Measurements from ENCODE around the gene SCEL. TPM values are rescaled to one million over a fixed set of nuclear protein-coding genes. Genes with fewer than 3 reads are reported as not detected.
A peak's percentile ranks its signal among the peaks of the same experiment; 100 is the strongest.

SCEL gene
- total and polyA plus RNA-seq, 2 donors = 1.1 to 8.6 TPM

DNA sequence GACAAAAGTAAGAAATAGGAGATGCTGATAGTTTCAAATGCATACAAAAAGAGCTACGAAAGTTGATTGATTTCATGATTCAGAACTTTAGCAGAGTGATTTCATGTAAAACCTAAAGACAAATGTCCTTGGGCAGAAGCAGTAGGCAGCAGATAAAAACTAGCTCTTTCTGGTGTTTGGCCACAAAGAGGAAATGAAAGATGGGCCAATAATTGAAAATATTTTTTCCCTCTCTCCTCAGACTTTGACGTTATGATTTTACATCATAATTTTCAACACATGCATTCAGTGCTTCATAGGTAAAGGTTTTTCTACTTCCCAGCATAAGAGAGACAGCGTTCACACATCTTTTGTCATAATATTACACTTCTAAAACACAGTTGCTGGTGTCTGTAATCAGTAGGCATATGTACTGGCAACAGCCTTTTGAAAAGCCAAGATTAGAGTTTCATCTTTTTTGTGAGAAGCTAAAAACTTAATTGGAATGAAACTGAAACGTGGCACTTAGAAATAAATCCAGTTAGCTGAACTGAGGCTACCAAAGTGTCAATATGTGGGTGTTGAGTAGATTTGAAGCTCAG, 9.3 kb downstream of the SCEL start:
- Histone ChIP-seq H3K36me3 (ENCODE audit: control insufficient read depth in 2 of 2, insufficient read depth in 2 of 2, low read length in 1 of 2) (no peaks in the 10 kb centered on the region), H3K27me3 (ENCODE audit: control insufficient read depth in 2 of 2, insufficient read depth in 1 of 2, low read length in 1 of 2) (no peaks in the 10 kb centered on the region), H3K4me3 (ENCODE audit: low read length in 2 of 2) (no peak overlapping the region), H3K27ac (ENCODE audit: low read depth in 1 of 2, low read length in 1 of 2) (no peak overlapping the region), H3K9me3 (ENCODE audit: control insufficient read depth in 2 of 2, insufficient read depth in 1 of 2, low read length in 1 of 2) (no peaks in the 10 kb centered on the region), H3K4me1 (ENCODE audit: control insufficient read depth in 2 of 2, insufficient read depth in 2 of 2, low read length in 2 of 2) (no peaks in the 10 kb centered on the region)
- no peak for DNase-seq (ENCODE audit: low read depth in 6 of 9, low spot score in 9 of 9)
- WGBS = 86% methylated on average over 4 of the region's 4 CpGs

GRCh38 chr13:77545626-77546412, 10.3 kb downstream of the SCEL start:
- DNase-seq (ENCODE audit: low read depth in 6 of 9, low spot score in 9 of 9) = no peak
- no peak overlapping the region for H3K4me3 ChIP-seq (ENCODE audit: low read length in 2 of 2)
- H3K36me3 ChIP-seq (ENCODE audit: control insufficient read depth in 2 of 2, insufficient read depth in 2 of 2, low read length in 1 of 2) = no peaks in the 10 kb centered on the region
- H3K4me1 ChIP-seq (ENCODE audit: control insufficient read depth in 2 of 2, insufficient read depth in 2 of 2, low read length in 2 of 2) = no peaks in the 10 kb centered on the region
- H3K27ac ChIP-seq (ENCODE audit: low read depth in 1 of 2, low read length in 1 of 2) = no peak overlapping the region
- no peaks in the 10 kb centered on the region for H3K27me3 ChIP-seq (ENCODE audit: control insufficient read depth in 2 of 2, insufficient read depth in 1 of 2, low read length in 1 of 2)
- no peaks in the 10 kb centered on the region for H3K9me3 ChIP-seq (ENCODE audit: control insufficient read depth in 2 of 2, insufficient read depth in 1 of 2, low read length in 1 of 2)
- WGBS = 83% methylated on average over 3 of the region's 3 CpGs

DNA sequence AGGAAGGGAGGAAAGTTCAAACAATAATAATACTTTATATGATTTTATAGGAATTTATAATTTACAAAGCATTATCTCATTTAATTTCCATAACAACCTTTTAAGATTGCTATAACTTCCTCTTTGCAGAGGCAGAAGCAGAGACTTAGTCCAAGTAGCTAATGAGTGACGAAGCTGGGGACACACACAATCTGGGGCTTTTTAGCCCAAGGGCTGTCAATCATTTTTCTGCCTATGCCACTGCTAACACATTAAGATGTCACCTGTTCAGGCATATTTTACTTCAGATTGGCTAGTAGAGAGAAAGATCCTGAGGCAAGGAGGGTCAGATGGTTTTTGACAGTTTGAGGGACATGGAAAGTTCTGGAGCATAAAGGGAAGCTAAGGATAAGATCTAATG, 12.6 kb downstream of the SCEL start:
- no peak for DNase-seq (ENCODE audit: low read depth in 6 of 9, low spot score in 9 of 9)
- H3K27ac ChIP-seq (ENCODE audit: low read depth in 1 of 2, low read length in 1 of 2) = no peak overlapping the region
- H3K4me3 ChIP-seq (ENCODE audit: low read length in 2 of 2) = no peak overlapping the region
- H3K4me1 ChIP-seq (ENCODE audit: control insufficient read depth in 2 of 2, insufficient read depth in 2 of 2, low read length in 2 of 2) = no peaks in the 10 kb centered on the region
- no peaks in the 10 kb centered on the region for H3K9me3 ChIP-seq (ENCODE audit: control insufficient read depth in 2 of 2, insufficient read depth in 1 of 2, low read length in 1 of 2)
- no peaks in the 10 kb centered on the region for H3K27me3 ChIP-seq (ENCODE audit: control insufficient read depth in 2 of 2, insufficient read depth in 1 of 2, low read length in 1 of 2)
- WGBS = 90% methylated on average over 1 of the region's 1 CpG
- H3K36me3 ChIP-seq (ENCODE audit: control insufficient read depth in 2 of 2, insufficient read depth in 2 of 2, low read length in 1 of 2) = no peaks in the 10 kb centered on the region

GRCh38 chr13:77548594-77548993, 13.1 kb downstream of the SCEL start:
- Histone ChIP-seq H3K9me3 (ENCODE audit: control insufficient read depth in 2 of 2, insufficient read depth in 1 of 2, low read length in 1 of 2) (no peaks in the 10 kb centered on the region), H3K4me3 (ENCODE audit: low read length in 2 of 2) (no peak overlapping the region), H3K27ac (ENCODE audit: low read depth in 1 of 2, low read length in 1 of 2) (no peak overlapping the region), H3K4me1 (ENCODE audit: control insufficient read depth in 2 of 2, insufficient read depth in 2 of 2, low read length in 2 of 2) (no peaks in the 10 kb centered on the region), H3K27me3 (ENCODE audit: control insufficient read depth in 2 of 2, insufficient read depth in 1 of 2, low read length in 1 of 2) (no peaks in the 10 kb centered on the region), H3K36me3 (ENCODE audit: control insufficient read depth in 2 of 2, insufficient read depth in 2 of 2, low read length in 1 of 2) (no peaks in the 10 kb centered on the region)
- no peak for DNase-seq (ENCODE audit: low read depth in 6 of 9, low spot score in 9 of 9)
- WGBS = 91% methylated on average over 3 of the region's 3 CpGs

GRCh38 chr13:77554069-77554468, 18.6 kb downstream of the SCEL start:
- WGBS = 95% methylated on average over 5 of the region's 5 CpGs
- no peaks in the 10 kb centered on the region for H3K4me1 ChIP-seq (ENCODE audit: control insufficient read depth in 2 of 2, insufficient read depth in 2 of 2, low read length in 2 of 2)
- H3K27ac ChIP-seq (ENCODE audit: low read depth in 1 of 2, low read length in 1 of 2) = no peak overlapping the region

GRCh38 chr13:77555246-77555645, 19.7 kb downstream of the SCEL start:
- Histone ChIP-seq H3K4me3 (ENCODE audit: low read length in 2 of 2) (no peak overlapping the region), H3K36me3 (ENCODE audit: control insufficient read depth in 2 of 2, insufficient read depth in 2 of 2, low read length in 1 of 2) (no peaks in the 10 kb centered on the region), H3K27ac (ENCODE audit: low read depth in 1 of 2, low read length in 1 of 2) (no peak overlapping the region), H3K4me1 (ENCODE audit: control insufficient read depth in 2 of 2, insufficient read depth in 2 of 2, low read length in 2 of 2) (no peaks in the 10 kb centered on the region), H3K9me3 (ENCODE audit: control insufficient read depth in 2 of 2, insufficient read depth in 1 of 2, low read length in 1 of 2) (no peaks in the 10 kb centered on the region), H3K27me3 (ENCODE audit: control insufficient read depth in 2 of 2, insufficient read depth in 1 of 2, low read length in 1 of 2) (no peaks in the 10 kb centered on the region)
- WGBS = 89% methylated on average over 4 of the region's 4 CpGs
- DNase-seq (ENCODE audit: low read depth in 6 of 9, low spot score in 9 of 9) = no peak

More at GRCh38 chr13:77554069-77554468, 18.6 kb downstream of the SCEL start:
- no peaks in the 10 kb centered on the region for H3K27me3 ChIP-seq (ENCODE audit: control insufficient read depth in 2 of 2, insufficient read depth in 1 of 2, low read length in 1 of 2)
- H3K9me3 ChIP-seq (ENCODE audit: control insufficient read depth in 2 of 2, insufficient read depth in 1 of 2, low read length in 1 of 2) = no peaks in the 10 kb centered on the region
- H3K4me3 ChIP-seq (ENCODE audit: low read length in 2 of 2) = no peak overlapping the region
- DNase-seq (ENCODE audit: low read depth in 6 of 9, low spot score in 9 of 9) = no peak
- H3K36me3 ChIP-seq (ENCODE audit: control insufficient read depth in 2 of 2, insufficient read depth in 2 of 2, low read length in 1 of 2) = no peaks in the 10 kb centered on the region

DNA sequence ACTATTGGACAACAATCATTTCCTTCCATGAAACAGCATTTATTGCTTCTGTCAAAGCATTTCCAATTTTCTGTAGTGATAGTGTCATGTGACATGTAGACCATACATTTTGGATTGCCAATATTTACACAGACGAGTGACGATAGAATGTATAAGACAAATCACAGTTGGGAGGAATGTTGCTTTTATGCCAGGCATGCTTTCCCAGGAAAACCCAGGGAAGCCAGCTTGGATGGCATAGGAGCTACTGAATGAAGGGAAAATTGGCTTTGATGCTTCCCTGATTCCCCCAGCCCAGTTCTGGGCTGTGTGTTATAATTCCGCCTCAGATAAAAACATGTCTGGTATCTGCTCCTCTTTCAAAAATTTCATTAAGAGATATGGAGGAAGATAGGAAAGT, 22.5 kb downstream of the SCEL start:
- Histone ChIP-seq H3K4me3 (ENCODE audit: low read length in 2 of 2) (no peak overlapping the region), H3K36me3 (ENCODE audit: control insufficient read depth in 2 of 2, insufficient read depth in 2 of 2, low read length in 1 of 2) (no peaks in the 10 kb centered on the region), H3K27me3 (ENCODE audit: control insufficient read depth in 2 of 2, insufficient read depth in 1 of 2, low read length in 1 of 2) (no peaks in the 10 kb centered on the region), H3K27ac (ENCODE audit: low read depth in 1 of 2, low read length in 1 of 2) (no peak overlapping the region), H3K9me3 (ENCODE audit: control insufficient read depth in 2 of 2, insufficient read depth in 1 of 2, low read length in 1 of 2) (no peaks in the 10 kb centered on the region), H3K4me1 (ENCODE audit: control insufficient read depth in 2 of 2, insufficient read depth in 2 of 2, low read length in 2 of 2) (no peaks in the 10 kb centered on the region)
- DNase-seq (ENCODE audit: low read depth in 6 of 9, low spot score in 9 of 9) = no peak
- 96% methylated on average over 3 of the region's 3 CpGs for WGBS

DNA sequence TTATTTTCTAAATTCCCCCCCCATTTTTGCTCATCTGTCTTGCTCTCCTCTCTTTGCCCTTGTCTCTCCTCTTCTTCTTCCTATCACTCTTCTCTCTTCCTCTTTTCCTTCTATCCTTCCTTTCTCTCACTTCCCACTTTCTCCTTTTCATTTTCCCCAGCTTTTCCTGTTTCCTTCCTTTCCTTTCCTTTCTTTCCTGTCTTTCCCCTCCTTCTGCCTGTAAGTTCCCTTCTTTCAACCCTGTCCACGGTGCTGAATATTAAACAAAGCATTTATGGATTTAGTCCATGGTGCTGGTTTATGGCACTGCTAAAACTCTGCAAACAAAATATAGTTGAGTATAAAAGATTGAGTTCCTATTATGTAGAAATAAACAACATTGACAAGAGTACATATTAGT, 27.6 kb downstream of the SCEL start:
- Histone ChIP-seq H3K36me3 (ENCODE audit: control insufficient read depth in 2 of 2, insufficient read depth in 2 of 2, low read length in 1 of 2) (no peaks in the 10 kb centered on the region), H3K4me1 (ENCODE audit: control insufficient read depth in 2 of 2, insufficient read depth in 2 of 2, low read length in 2 of 2) (no peaks in the 10 kb centered on the region), H3K4me3 (ENCODE audit: low read length in 2 of 2) (no peak overlapping the region), H3K27ac (ENCODE audit: low read depth in 1 of 2, low read length in 1 of 2) (no peak overlapping the region), H3K9me3 (ENCODE audit: control insufficient read depth in 2 of 2, insufficient read depth in 1 of 2, low read length in 1 of 2) (no peaks in the 10 kb centered on the region), H3K27me3 (ENCODE audit: control insufficient read depth in 2 of 2, insufficient read depth in 1 of 2, low read length in 1 of 2) (no peaks in the 10 kb centered on the region)
- DNase-seq (ENCODE audit: low read depth in 6 of 9, low spot score in 9 of 9) = peak in 1 of 9 donors; percentile 22
- 57% methylated on average over 1 of the region's 1 CpG for WGBS

GRCh38 chr13:77565635-77566034, 30.1 kb downstream of the SCEL start:
- no peak overlapping the region for H3K27ac ChIP-seq (ENCODE audit: low read depth in 1 of 2, low read length in 1 of 2)
- H3K36me3 ChIP-seq (ENCODE audit: control insufficient read depth in 2 of 2, insufficient read depth in 2 of 2, low read length in 1 of 2) = no peaks in the 10 kb centered on the region
- WGBS = 11% methylated on average over 2 of the region's 2 CpGs
- DNase-seq (ENCODE audit: low read depth in 6 of 9, low spot score in 9 of 9) = peak in 6 of 9 donors; percentile 6 to 60 (median 18)
- H3K9me3 ChIP-seq (ENCODE audit: control insufficient read depth in 2 of 2, insufficient read depth in 1 of 2, low read length in 1 of 2) = no peaks in the 10 kb centered on the region
- no peaks in the 10 kb centered on the region for H3K27me3 ChIP-seq (ENCODE audit: control insufficient read depth in 2 of 2, insufficient read depth in 1 of 2, low read length in 1 of 2)
- H3K4me1 ChIP-seq (ENCODE audit: control insufficient read depth in 2 of 2, insufficient read depth in 2 of 2, low read length in 2 of 2) = no peaks in the 10 kb centered on the region
- no peak overlapping the region for H3K4me3 ChIP-seq (ENCODE audit: low read length in 2 of 2)

All from thymus (tissue), 11 donors.